ENCODE measurements around the gene MT1B.

The MT1B gene

GRCh38 chr16:56625140-56625942 lies 26.3 kb upstream of the MT1B start, which contains the start of gene MT1E:
Gene MT1E (plus strand): TSS chr16:56625781. CDS start chr16:56625852, 71 bp downstream.
- peak within 1 kb of the TSS; percentile 48 for H3K4me2 ChIP-seq (ENCODE audit: insufficient read depth, low read length, poor library complexity, severe bottlenecking)
- peak within 1 kb of the TSS; percentile 86 for H2AFZ ChIP-seq (ENCODE audit: low read length)
- H3K79me1 ChIP-seq (ENCODE audit: low read depth, low read length): no peaks in the 10 kb centered on the region
- no peaks in the 10 kb centered on the region for H3K9me3 ChIP-seq (replicated peaks in 1 of 2; ENCODE audit: control insufficient read depth in 2 of 2, insufficient read depth in 1 of 2, low read depth in 1 of 2, low read length in 2 of 2)
- no peak within 1 kb of the TSS for H2BK120ac ChIP-seq (ENCODE audit: low read depth, low read length)
- H2BK15ac ChIP-seq (ENCODE audit: low read length): no peak within 1 kb of the TSS
- no CpG with 5 or more reads among the region's 62 CpGs for WGBS, 2 donors (ENCODE audit: extremely low coverage in 2 of 2, insufficient read length in 2 of 2, insufficient replicate concordance in 1 of 2)
- H3K4me3 ChIP-seq (ENCODE audit: low read length in 2 of 2): peak within 1 kb of the TSS; percentile 20 to 58
- peak within 1 kb of the TSS; percentile 63 for H3K14ac ChIP-seq (ENCODE audit: low read length)
- DNase-seq (ENCODE audit: low spot score): no peak
- no peak within 1 kb of the TSS for H2AK5ac ChIP-seq (ENCODE audit: low read depth, low read length)
- H3K23ac ChIP-seq (ENCODE audit: low read depth, low read length, poor library complexity): peak within 1 kb of the TSS; percentile 60
- peaks cover 4 to 6% of the 10 kb centered on the region in 2 donors for H3K4me1 ChIP-seq (ENCODE audit: control insufficient read depth in 2 of 2, insufficient read depth in 1 of 2, low read depth in 1 of 2, low read length in 2 of 2)
- peak within 1 kb of the TSS; percentile 68 for H4K8ac ChIP-seq (ENCODE audit: low read depth, low read length)
- peaks cover 25 to 89% (median 68%) of the 10 kb centered on the region in 3 experiments for H3K27me3 ChIP-seq (ENCODE audit: control insufficient read depth in 3 of 3, insufficient read depth in 3 of 3, low read depth in 1 of 3, low read length in 3 of 3)
- H3K18ac ChIP-seq (ENCODE audit: low read length): peak within 1 kb of the TSS; percentile 84
- no peak within 1 kb of the TSS for H2BK5ac ChIP-seq (ENCODE audit: low read length)
- H3K36me3 ChIP-seq (replicated peaks in 1 of 2; ENCODE audit: control insufficient read depth in 2 of 2, insufficient read depth in 2 of 2, low read length in 2 of 2): no peaks in the 10 kb centered on the region
- H4K91ac ChIP-seq (ENCODE audit: low read depth, low read length, poor library complexity): no peak within 1 kb of the TSS
- peak within 1 kb of the TSS; percentile 37 for H3K9ac ChIP-seq (ENCODE audit: low read depth, low read length, poor library complexity)
- H3K27ac ChIP-seq (replicated peaks; ENCODE audit: low read length): no peak within 1 kb of the TSS
- H2BK12ac ChIP-seq (ENCODE audit: low read length): no peak within 1 kb of the TSS
- H3K4ac ChIP-seq (ENCODE audit: low read length): no peak within 1 kb of the TSS

DNA sequence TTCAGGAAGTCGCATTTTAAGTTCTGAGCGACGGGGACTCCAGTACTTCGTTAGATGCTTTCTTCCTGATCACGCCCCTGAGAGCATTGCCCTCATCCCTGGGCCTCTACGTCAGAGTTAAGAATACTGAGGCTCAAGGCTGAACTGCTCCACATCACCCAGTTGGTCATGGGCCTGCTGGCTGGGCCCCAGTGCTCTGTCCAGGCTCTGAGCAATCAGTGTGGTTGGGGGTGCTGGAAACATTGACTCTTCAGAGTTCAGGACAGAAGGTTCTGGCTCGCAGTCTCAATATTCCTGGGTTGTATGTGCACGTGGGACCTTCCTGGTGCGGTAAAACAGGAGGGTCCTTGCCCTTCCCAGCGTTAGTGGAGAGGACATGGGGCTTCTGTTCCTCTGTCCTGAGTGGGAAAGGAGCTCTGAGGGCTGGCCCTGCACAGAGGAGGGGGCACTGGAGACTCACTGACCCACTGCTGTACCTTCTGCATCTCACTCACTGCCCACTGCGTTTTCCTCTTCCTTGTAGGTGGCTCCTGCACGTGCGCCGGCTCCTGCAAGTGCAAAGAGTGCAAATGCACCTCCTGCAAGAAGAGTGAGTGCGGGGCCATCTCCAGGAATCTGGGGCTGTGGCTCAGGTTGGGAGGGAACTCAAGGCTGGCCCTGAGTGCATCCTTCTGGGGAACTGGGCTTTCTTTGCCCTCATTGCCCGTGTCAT lies 25.6 kb upstream of the MT1B start:
- no peak overlapping the region for H2BK15ac ChIP-seq (ENCODE audit: low read length)
- no peak overlapping the region for H2AK5ac ChIP-seq (ENCODE audit: low read depth, low read length)
- no peaks in the 10 kb centered on the region for H3K9me3 ChIP-seq (replicated peaks in 1 of 2; ENCODE audit: control insufficient read depth in 2 of 2, insufficient read depth in 1 of 2, low read depth in 1 of 2, low read length in 2 of 2)
- H2BK12ac ChIP-seq (ENCODE audit: low read length): no peak overlapping the region
- H2BK5ac ChIP-seq (ENCODE audit: low read length): no peak overlapping the region
- peak overlapping the region in 1 of 2 donors; percentile 20 for H3K4me3 ChIP-seq (ENCODE audit: low read length in 2 of 2)
- H4K91ac ChIP-seq (ENCODE audit: low read depth, low read length, poor library complexity): no peak overlapping the region
- H3K14ac ChIP-seq (ENCODE audit: low read length): no peak overlapping the region
- no peak overlapping the region for H3K4me2 ChIP-seq (ENCODE audit: insufficient read depth, low read length, poor library complexity, severe bottlenecking)
- no peak overlapping the region for H4K8ac ChIP-seq (ENCODE audit: low read depth, low read length)
- H3K4me1 ChIP-seq (ENCODE audit: control insufficient read depth in 2 of 2, insufficient read depth in 1 of 2, low read depth in 1 of 2, low read length in 2 of 2): peaks cover 4 to 6% of the 10 kb centered on the region in 2 donors
- H2BK120ac ChIP-seq (ENCODE audit: low read depth, low read length): no peak overlapping the region
- no peak overlapping the region for H3K27ac ChIP-seq (replicated peaks; ENCODE audit: low read length)
- no peaks in the 10 kb centered on the region for H3K36me3 ChIP-seq (replicated peaks in 1 of 2; ENCODE audit: control insufficient read depth in 2 of 2, insufficient read depth in 2 of 2, low read length in 2 of 2)
- H3K18ac ChIP-seq (ENCODE audit: low read length): no peak overlapping the region
- DNase-seq (ENCODE audit: low spot score): no peak
- no peak overlapping the region for H3K23ac ChIP-seq (ENCODE audit: low read depth, low read length, poor library complexity)
- H3K4ac ChIP-seq (ENCODE audit: low read length): no peak overlapping the region
- WGBS, 2 donors (ENCODE audit: extremely low coverage in 2 of 2, insufficient read length in 2 of 2, insufficient replicate concordance in 1 of 2): no CpG with 5 or more reads among the region's 16 CpGs
- no peaks in the 10 kb centered on the region for H3K79me1 ChIP-seq (ENCODE audit: low read depth, low read length)
- H3K27me3 ChIP-seq (ENCODE audit: control insufficient read depth in 3 of 3, insufficient read depth in 3 of 3, low read depth in 1 of 3, low read length in 3 of 3): peaks cover 27 to 92% (median 72%) of the 10 kb centered on the region in 3 experiments
- H2AFZ ChIP-seq (ENCODE audit: low read length): peak overlapping the region; percentile 86
- H3K9ac ChIP-seq (ENCODE audit: low read depth, low read length, poor library complexity): no peak overlapping the region

- Histone ChIP-seq H3K4me2 (ENCODE audit: insufficient read depth, low read length, poor library complexity, severe bottlenecking) (no peak overlapping the region), H3K18ac (ENCODE audit: low read length) (no peak overlapping the region), H2AK5ac (ENCODE audit: low read depth, low read length) (no peak overlapping the region), H4K91ac (ENCODE audit: low read depth, low read length, poor library complexity) (no peak overlapping the region), H2BK12ac (ENCODE audit: low read length) (no peak overlapping the region), H2BK120ac (ENCODE audit: low read depth, low read length) (no peak overlapping the region), H3K27ac (replicated peaks; ENCODE audit: low read length) (no peak overlapping the region), H3K79me1 (ENCODE audit: low read depth, low read length) (no peaks in the 10 kb centered on the region), H3K36me3 (replicated peaks in 1 of 2; ENCODE audit: control insufficient read depth in 2 of 2, insufficient read depth in 2 of 2, low read length in 2 of 2) (no peaks in the 10 kb centered on the region), H3K4me1 (ENCODE audit: control insufficient read depth in 2 of 2, insufficient read depth in 1 of 2, low read depth in 1 of 2, low read length in 2 of 2) (peaks cover 4 to 6% of the 10 kb centered on the region in 2 donors), H2BK5ac (ENCODE audit: low read length) (no peak overlapping the region), H3K4ac (ENCODE audit: low read length) (no peak overlapping the region), H3K23ac (ENCODE audit: low read depth, low read length, poor library complexity) (no peak overlapping the region), H3K27me3 (ENCODE audit: control insufficient read depth in 3 of 3, insufficient read depth in 3 of 3, low read depth in 1 of 3, low read length in 3 of 3) (peaks cover 31 to 92% (median 75%) of the 10 kb centered on the region in 3 experiments), H3K9ac (ENCODE audit: low read depth, low read length, poor library complexity) (no peak overlapping the region), H3K9me3 (replicated peaks in 1 of 2; ENCODE audit: control insufficient read depth in 2 of 2, insufficient read depth in 1 of 2, low read depth in 1 of 2, low read length in 2 of 2) (no peaks in the 10 kb centered on the region), H2AFZ (ENCODE audit: low read length) (no peak overlapping the region), H2BK15ac (ENCODE audit: low read length) (no peak overlapping the region), H3K14ac (ENCODE audit: low read length) (no peak overlapping the region), H4K8ac (ENCODE audit: low read depth, low read length) (no peak overlapping the region), H3K4me3 (ENCODE audit: low read length in 2 of 2) (no peak overlapping the region)
- no peak for DNase-seq (ENCODE audit: low spot score)
- WGBS, 2 donors (ENCODE audit: extremely low coverage in 2 of 2, insufficient read length in 2 of 2, insufficient replicate concordance in 1 of 2): no CpG with 5 or more reads among the region's 7 CpGs
Measured at GRCh38 chr16:56626685-56627084, 25.0 kb upstream of the MT1B start.
